Thyroid gland (tissue), 4 donors: ENCODE results near the gene AGAP5.
"Not testable (repeated sequence)": the region's sequence is repeated elsewhere in the genome, so short reads cannot be mapped to it uniquely, and the experiment has no call there.

ENCODE experiments used
- CTCF ChIP-seq, 6 experiments: fragments of 200-600 bp in 3 of 6; fragments of 450-650 bp in 3 of 6; sonication (generic) in 3 of 6; IDR thresholded peaks; one replicate each; pipeline ENCODE4 v1.5.1; 2016 to 2019; ENCODE audit warnings: antibody characterized with exemption in 6 of 6, mild to moderate bottlenecking in 2 of 6, inconsistent platforms in 1 of 6, moderate library complexity in 1 of 6
- POLR2A ChIP-seq, 2 donors: fragments of 450-650 bp; IDR thresholded peaks; one replicate each; pipeline ENCODE4 v1.6.1; 2017; ENCODE audit warnings: antibody characterized with exemption in 2 of 2, mild to moderate bottlenecking in 2 of 2, moderate library complexity in 1 of 2

- not testable (repeated sequence) for TF ChIP-seq CTCF, POLR2A (IDR thresholded peaks at IDR 0.05)
These were observed 32.3 kb downstream of the AGAP5 start for GRCh38 chr10:73665581-73665980.
